A549 (cell line): ENCODE results near the gene CIAO2B. TPM values are rescaled to one million over a fixed set of nuclear protein-coding genes. Genes with fewer than 3 reads are reported as not detected.

Experiments used
- ATAC-seq, 2 experiments: fragments of 200-7000 bp in 1 of 2; fragments of >200 bp in 1 of 2; cut with Nextera tagmentation in 1 of 2; cut with Tn5 transposase in 1 of 2; 3 replicates each; pipeline versions ENCODE4 v1.8.0 to v1.9.1; 2018 to 2020; ENCODE audit warnings: mild to moderate bottlenecking in 1 of 2, moderate library complexity in 1 of 2
- CTCF ChIA-PET: fragments of 300-600 bp; sonication (Branson Sonifier 250); formaldehyde crosslinking; extraction: SDS; loops from one replicate; lab custom pipeline; 2021; ENCODE audit warnings: antibody characterized with exemption, inconsistent platforms; lab: Yijun Ruan, JAX
- POLR2A ChIA-PET: fragments of 350-600 bp; formaldehyde crosslinking; extraction: SDS; loops from one replicate; lab custom pipeline; 2021; ENCODE audit warnings: antibody characterized with exemption, inconsistent platforms; lab: Yijun Ruan, JAX
- DNase-seq, 2 experiments: peaks; one replicate each; pipeline versions ENCODE4 v3.0.0 to v3.0.0-alpha.2; 2011 to 2016; ENCODE audit warnings: low read depth in 1 of 2, low spot score in 1 of 2
- FAIRE-seq: peaks from 2 replicates; lab custom pipeline; 2011; peaks lifted over from hg19 to GRCh38; lab: Jason Lieb, UNC
- H3K27ac ChIP-seq, 2 experiments: fragments of >200 bp; sonication (Bioruptor Twin); formaldehyde crosslinking; 3 replicates each; pipeline ENCODE4 v1.5.1; 2016 to 2017
- H3K4me1 ChIP-seq: fragments of >200 bp; sonication (Bioruptor Twin); formaldehyde crosslinking; 3 replicates; pipeline ENCODE4 v1.6.1; 2016
- H3K4me2 ChIP-seq: fragments of >200 bp; sonication (Bioruptor Twin); formaldehyde crosslinking; 3 replicates; pipeline ENCODE4 v1.6.1; 2016
- H3K4me3 ChIP-seq: fragments of >200 bp; sonication (Bioruptor Twin); formaldehyde crosslinking; 3 replicates; pipeline ENCODE4 v1.5.1; 2016
- H3K9me3 ChIP-seq: fragments of >200 bp; sonication (Bioruptor Twin); formaldehyde crosslinking; 3 replicates; pipeline ENCODE4 v1.6.1; 2016
- ATOH8 ChIP-seq: fragments of 250-450 bp; sonication (Bioruptor Pico); IDR thresholded peaks from 2 replicates; pipeline ENCODE4 v1.5.0; 2020; ENCODE audit warnings: low read depth, mild to moderate bottlenecking, moderate library complexity
- BHLHE40 ChIP-seq: IDR thresholded peaks from 2 replicates; pipeline ENCODE4 v1.6.1; 2012; ENCODE audit warnings: low read depth, low read length, inconsistent platforms
- CEBPB ChIP-seq, 2 experiments: fragments of >200 bp in 1 of 2; sonication (Bioruptor Twin) in 1 of 2; formaldehyde crosslinking in 1 of 2; IDR thresholded peaks; 2 replicates each; pipeline ENCODE4 v1.6.1; 2012 to 2016
- CTCF ChIP-seq: fragments of >200 bp; sonication (Bioruptor Twin); formaldehyde crosslinking; IDR thresholded peaks from 3 replicates; pipeline ENCODE4 v1.5.1; 2016
- EHF ChIP-seq: fragments of 250-450 bp; sonication (Bioruptor Pico); IDR thresholded peaks from 2 replicates; pipeline ENCODE4 v1.5.0; 2020; ENCODE audit warnings: mild to moderate bottlenecking
- FOSL2 ChIP-seq, 2 experiments: fragments of 450-650 bp in 1 of 2; fragments of >200 bp in 1 of 2; sonication (Bioruptor Twin) in 1 of 2; formaldehyde crosslinking; IDR thresholded peaks; 2 replicates each; pipeline versions ENCODE4 v1.5.0 to v1.6.1; 2016 to 2020; ENCODE audit warnings: mild to moderate bottlenecking in 1 of 2, moderate library complexity in 1 of 2
- HDAC2 ChIP-seq: fragments of 200-600 bp; sonication (generic); IDR thresholded peaks from 2 replicates; pipeline ENCODE4 v1.6.1; 2016
- JUNB ChIP-seq: fragments of >200 bp; sonication (Bioruptor Twin); formaldehyde crosslinking; IDR thresholded peaks from 2 replicates; pipeline ENCODE4 v1.6.1; 2016
- KDM5A ChIP-seq: fragments of 200-600 bp; sonication (generic); IDR thresholded peaks from 2 replicates; pipeline ENCODE4 v1.6.1; 2016; ENCODE audit warnings: antibody characterized with exemption, mild to moderate bottlenecking
- NFE2L2 ChIP-seq: fragments of 150-350 bp; conservative IDR thresholded peaks from 2 replicates; pipeline ENCODE4 v1.6.1; 2014; ENCODE audit warnings: low read length
- NR3C1 ChIP-seq: fragments of >200 bp; sonication (Bioruptor Twin); formaldehyde crosslinking; IDR thresholded peaks from 3 replicates; pipeline ENCODE4 v1.6.1; 2017
- PHF8 ChIP-seq: fragments of 200-600 bp; sonication (generic); IDR thresholded peaks from 2 replicates; pipeline ENCODE4 v1.6.1; 2016; ENCODE audit warnings: low read depth, mild to moderate bottlenecking, antibody characterized with exemption, moderate library complexity, borderline replicate concordance
- POLR2AphosphoS2 ChIP-seq: conservative IDR thresholded peaks from 2 replicates; pipeline ENCODE4 v1.6.1; 2012; ENCODE audit warnings: low read length, improper control_type of control experiment, inconsistent platforms
- REST ChIP-seq: fragments of 200-600 bp; sonication (generic); IDR thresholded peaks from 2 replicates; pipeline ENCODE4 v1.6.1; 2016; ENCODE audit warnings: antibody characterized with exemption, mild to moderate bottlenecking, moderate library complexity
- RFX5 ChIP-seq: fragments of 450-650 bp; IDR thresholded peaks from 2 replicates; pipeline ENCODE4 v1.7.1; 2014; ENCODE audit warnings: antibody characterized with exemption, mild to moderate bottlenecking, moderate library complexity
- RNF2 ChIP-seq: fragments of 200-600 bp; sonication (generic); IDR thresholded peaks from 2 replicates; pipeline ENCODE4 v1.6.1; 2016; ENCODE audit warnings: low read depth, mild to moderate bottlenecking, antibody characterized with exemption, moderate library complexity, borderline replicate concordance
- SMC3 ChIP-seq: fragments of >200 bp; sonication (Bioruptor Twin); formaldehyde crosslinking; IDR thresholded peaks from 3 replicates; pipeline ENCODE4 v1.6.1; 2018; ENCODE audit warnings: inconsistent platforms
- SREBF2 ChIP-seq: fragments of 450-650 bp; IDR thresholded peaks from 2 replicates; pipeline ENCODE4 v1.6.1; 2014; ENCODE audit warnings: mild to moderate bottlenecking, moderate library complexity
- ZC3H11A ChIP-seq: fragments of 450-650 bp; IDR thresholded peaks from 2 replicates; pipeline ENCODE4 v1.6.1; 2014; ENCODE audit warnings: antibody characterized with exemption, mild to moderate bottlenecking
- ZNF302 ChIP-seq: fragments of 250-450 bp; sonication (Bioruptor Pico); IDR thresholded peaks from 2 replicates; pipeline ENCODE4 v1.9.0; 2021; ENCODE audit warnings: inconsistent platforms, mild to moderate bottlenecking, moderate library complexity
- WGBS: methylation state at CpG from one replicate; pipeline ENCODE4 v1.1.6; 2017; ENCODE audit errors: missing lambda C conversion rate; 5-methylcytosine and 5-hydroxymethylcytosine counted together
- polyA plus RNA-seq, 4 experiments: library from polyadenylated mRNA; depleted of rRNA in 3 of 4; stranded (reverse); fragments of >200 nt; fragmentation: RNase III in 1 of 4; extraction: RNeasy Plus Mini Kit Qiagen cat#74134 plus additional on column Dnase treatment in 1 of 4; gene quantifications; 2 replicates in 3 of 4; 3 replicates in 1 of 4; pipeline ENCODE4 v1.2.3, GENCODE V29; 2011 to 2017
- TF ChIP-seq, protein P1 (sequence below): IDR thresholded peaks from 2 replicates; pipeline ENCODE4 v1.6.1; 2012

CIAO2B gene
- polyA plus RNA-seq, 2 of the 4 experiments (the other 2 are of a cell fraction), result 134 to 140 TPM

- ATAC-seq (no peak), DNase-seq (no peak), FAIRE-seq (no peak)
- Histone ChIP-seq H3K4me1 (peaks cover 4% of the 10 kb centered on the region; the same call in 1 of the 3 replicates), H3K4me3 (no peak overlapping the region), H3K9me3 (no peaks in the 10 kb centered on the region), H3K4me2 (no peak overlapping the region), H3K27ac (no peak overlapping the region)
- 66% methylated on average over 9 of the region's 9 CpGs for WGBS
- ChIA-PET POLR2A (no interaction called here), CTCF (interaction anchor here (0.8 to 2.6 kb wide), 14 partner anchors 8 to 204 kb away, joined by 3 to 10 read pairs (median 4); partner anchors contain the start of genes FBXL8, NOL3 and TRADD)
- TF ChIP-seq KDM5A, result no peak
- TF ChIP-seq BHLHE40, result no peak
- no peak for TF ChIP-seq CEBPB (IDR thresholded peaks at IDR 0.05)
- no peak for TF ChIP-seq HDAC2
- no peak for TF ChIP-seq ATOH8 (CRISPR knock-in tag)
- no peak for TF ChIP-seq POLR2AphosphoS2
- TF ChIP-seq, protein P1, sequence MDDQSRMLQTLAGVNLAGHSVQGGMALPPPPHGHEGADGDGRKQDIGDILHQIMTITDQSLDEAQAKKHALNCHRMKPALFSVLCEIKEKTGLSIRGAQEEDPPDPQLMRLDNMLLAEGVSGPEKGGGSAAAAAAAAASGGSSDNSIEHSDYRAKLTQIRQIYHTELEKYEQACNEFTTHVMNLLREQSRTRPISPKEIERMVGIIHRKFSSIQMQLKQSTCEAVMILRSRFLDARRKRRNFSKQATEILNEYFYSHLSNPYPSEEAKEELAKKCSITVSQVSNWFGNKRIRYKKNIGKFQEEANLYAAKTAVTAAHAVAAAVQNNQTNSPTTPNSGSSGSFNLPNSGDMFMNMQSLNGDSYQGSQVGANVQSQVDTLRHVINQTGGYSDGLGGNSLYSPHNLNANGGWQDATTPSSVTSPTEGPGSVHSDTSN, result no peak
Measured at GRCh38 chr16:66983033-66983432, 48.8 kb upstream of the CIAO2B start.

GRCh38 chr16:66979011-66979717 is 45.0 kb upstream of the CIAO2B start:
- H3K4me2 ChIP-seq, result no peak overlapping the region
- ATAC-seq, result no peak
- 54% methylated on average over 15 of the region's 16 CpGs for WGBS

DNA sequence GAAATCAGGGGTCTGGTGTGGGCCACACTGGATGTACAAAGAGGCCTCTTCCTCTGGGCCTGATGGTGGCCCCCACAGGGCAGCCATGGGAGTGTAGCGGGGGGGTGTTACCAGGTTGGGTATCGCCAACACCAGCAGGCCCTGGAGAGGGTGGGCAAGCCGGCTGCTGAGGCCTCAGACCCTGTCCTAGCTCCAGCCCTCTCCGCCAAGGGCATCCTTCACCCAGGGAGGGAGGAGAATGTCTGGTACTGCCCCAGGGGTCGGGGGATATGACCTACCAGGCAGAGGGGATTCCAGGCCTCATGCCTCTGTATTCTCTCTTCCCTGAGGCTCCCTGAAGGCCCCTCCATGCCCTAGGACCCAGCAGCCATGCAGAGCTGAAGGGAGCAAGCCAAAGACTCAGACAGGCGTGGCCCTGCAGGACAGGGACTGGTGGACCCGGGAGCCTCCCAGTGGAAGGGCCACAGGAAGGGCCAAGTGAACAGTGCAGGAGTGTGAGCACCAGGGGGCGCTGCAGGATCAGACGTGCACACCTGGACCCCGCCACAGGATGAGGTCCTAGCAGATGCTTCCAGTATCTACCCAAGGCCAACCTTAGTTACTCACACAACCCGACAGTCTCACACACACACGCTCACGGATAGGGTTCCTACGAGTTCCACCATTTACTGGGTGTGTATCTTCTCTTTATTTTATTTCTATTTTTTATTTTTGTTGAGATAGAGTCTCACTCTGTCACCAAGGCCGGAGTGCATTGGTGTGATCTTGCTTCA is 43.3 kb upstream of the CIAO2B start:
- H3K4me3 ChIP-seq, result no peak overlapping the region
- H3K4me1 ChIP-seq, result peaks cover 3% of the 10 kb centered on the region; the same call in 1 of the 3 replicates
- H3K27ac ChIP-seq, result peak overlapping the region; percentile 16 to 53; a peak in 2 of 6 replicates
- ATAC-seq, result peak; percentile 98 to 99
- no peaks in the 10 kb centered on the region for H3K9me3 ChIP-seq
- ChIA-PET POLR2A (no interaction called here), CTCF (interaction anchor here (0.6 to 13.7 kb wide), 66 partner anchors 13 to 439 kb away, joined by 3 to 216 read pairs (median 4); partner anchors contain the start of genes B3GNT9, CES3, CES4A and ELMO3)
- DNase-seq, result peak; percentile 87 to 91
- H3K4me2 ChIP-seq, result no peak overlapping the region
- FAIRE-seq, result no peak
- 23% methylated on average over 13 of the region's 15 CpGs for WGBS
- peak; percentile 96 for TF ChIP-seq SMC3
- TF ChIP-seq REST, result no peak
- TF ChIP-seq JUNB, result no peak
- TF ChIP-seq ZNF302 (CRISPR knock-in tag), result no peak
- no peak for TF ChIP-seq ZC3H11A
- TF ChIP-seq NR3C1, result no peak
- no peak for TF ChIP-seq SREBF2
- TF ChIP-seq CTCF, result peak; percentile 94
- TF ChIP-seq, protein P1, result no peak
- no peak for TF ChIP-seq HDAC2

More at GRCh38 chr16:66979011-66979717, 45.0 kb upstream of the CIAO2B start:
- Histone ChIP-seq H3K9me3 (no peaks in the 10 kb centered on the region), H3K27ac (peak overlapping the region in 1 of 2 experiments; percentile 16; a peak in 1 of 6 replicates), H3K4me3 (no peak overlapping the region), H3K4me1 (peaks cover 3% of the 10 kb centered on the region; the same call in 1 of the 3 replicates)
- CTCF ChIA-PET, result interaction anchor here (1.0 to 13.7 kb wide), 20 partner anchors 11 to 265 kb away, joined by 3 to 216 read pairs (median 6); partner anchors contain the start of genes B3GNT9, CES3, CES4A and ELMO3
- POLR2A ChIA-PET, result no interaction called here
- no peak for DNase-seq
- FAIRE-seq, result no peak
- TF ChIP-seq RFX5 (no peak), EHF (CRISPR knock-in tag) (no peak), ZNF302 (CRISPR knock-in tag) (no peak), CEBPB (IDR thresholded peaks at IDR 0.05) (no peak), PHF8 (no peak), FOSL2 (IDR thresholded peaks at IDR 0.05) (no peak), FOSL2 (CRISPR knock-in tag; IDR thresholded peaks at IDR 0.05) (no peak), ZC3H11A (no peak), NFE2L2 (no peak), ATOH8 (CRISPR knock-in tag) (no peak), RNF2 (no peak)
